22Rv1 (cell line): ENCODE measurements around the gene GARNL3.

ENCODE experiments used
- ZFX ChIP-seq: fragments of 450-650 bp; IDR thresholded peaks from 2 replicates; pipeline ENCODE4 v1.6.1; 2017; ENCODE audit warnings: antibody characterized with exemption, borderline replicate concordance
- TF ChIP-seq, protein P1 (sequence below): fragments of 450-650 bp; IDR thresholded peaks from 2 replicates; pipeline ENCODE4 v1.5.1; 2017; ENCODE audit warnings: mild to moderate bottlenecking

DNA sequence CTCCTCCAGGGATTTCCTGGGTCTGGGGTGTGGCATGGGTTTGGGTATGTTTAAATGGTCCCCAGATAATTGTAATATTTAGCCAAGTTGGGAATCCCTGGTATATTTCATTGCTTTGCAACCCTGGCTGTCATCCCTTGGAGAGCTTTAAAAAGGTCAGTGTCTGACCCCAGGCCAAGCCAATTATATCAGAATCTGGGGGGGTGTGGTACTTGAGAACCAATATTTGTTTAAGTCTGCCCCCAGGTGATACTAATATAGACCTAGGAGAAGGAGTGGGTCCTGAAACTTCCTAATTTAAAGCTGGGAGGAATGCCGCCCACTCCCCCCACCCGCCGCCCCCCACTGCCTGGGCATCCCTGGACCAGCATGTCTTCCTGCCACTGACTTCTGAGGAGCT lies 94.2 kb downstream of the GARNL3 start:
- TF ChIP-seq, protein P1, sequence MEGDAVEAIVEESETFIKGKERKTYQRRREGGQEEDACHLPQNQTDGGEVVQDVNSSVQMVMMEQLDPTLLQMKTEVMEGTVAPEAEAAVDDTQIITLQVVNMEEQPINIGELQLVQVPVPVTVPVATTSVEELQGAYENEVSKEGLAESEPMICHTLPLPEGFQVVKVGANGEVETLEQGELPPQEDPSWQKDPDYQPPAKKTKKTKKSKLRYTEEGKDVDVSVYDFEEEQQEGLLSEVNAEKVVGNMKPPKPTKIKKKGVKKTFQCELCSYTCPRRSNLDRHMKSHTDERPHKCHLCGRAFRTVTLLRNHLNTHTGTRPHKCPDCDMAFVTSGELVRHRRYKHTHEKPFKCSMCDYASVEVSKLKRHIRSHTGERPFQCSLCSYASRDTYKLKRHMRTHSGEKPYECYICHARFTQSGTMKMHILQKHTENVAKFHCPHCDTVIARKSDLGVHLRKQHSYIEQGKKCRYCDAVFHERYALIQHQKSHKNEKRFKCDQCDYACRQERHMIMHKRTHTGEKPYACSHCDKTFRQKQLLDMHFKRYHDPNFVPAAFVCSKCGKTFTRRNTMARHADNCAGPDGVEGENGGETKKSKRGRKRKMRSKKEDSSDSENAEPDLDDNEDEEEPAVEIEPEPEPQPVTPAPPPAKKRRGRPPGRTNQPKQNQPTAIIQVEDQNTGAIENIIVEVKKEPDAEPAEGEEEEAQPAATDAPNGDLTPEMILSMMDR, result no peak
- TF ChIP-seq ZFX, result no peak
